GM19099 (cell line): ENCODE data around the gene IL17C.

ENCODE experiments used
- POLR2A ChIP-seq: IDR thresholded peaks from 3 replicates; pipeline ENCODE4 v1.6.1; 2011; ENCODE audit warnings: low read depth; ENCODE audit not compliant: insufficient read length; ENCODE audit errors: extremely low read depth

Gene IL17C

DNA sequence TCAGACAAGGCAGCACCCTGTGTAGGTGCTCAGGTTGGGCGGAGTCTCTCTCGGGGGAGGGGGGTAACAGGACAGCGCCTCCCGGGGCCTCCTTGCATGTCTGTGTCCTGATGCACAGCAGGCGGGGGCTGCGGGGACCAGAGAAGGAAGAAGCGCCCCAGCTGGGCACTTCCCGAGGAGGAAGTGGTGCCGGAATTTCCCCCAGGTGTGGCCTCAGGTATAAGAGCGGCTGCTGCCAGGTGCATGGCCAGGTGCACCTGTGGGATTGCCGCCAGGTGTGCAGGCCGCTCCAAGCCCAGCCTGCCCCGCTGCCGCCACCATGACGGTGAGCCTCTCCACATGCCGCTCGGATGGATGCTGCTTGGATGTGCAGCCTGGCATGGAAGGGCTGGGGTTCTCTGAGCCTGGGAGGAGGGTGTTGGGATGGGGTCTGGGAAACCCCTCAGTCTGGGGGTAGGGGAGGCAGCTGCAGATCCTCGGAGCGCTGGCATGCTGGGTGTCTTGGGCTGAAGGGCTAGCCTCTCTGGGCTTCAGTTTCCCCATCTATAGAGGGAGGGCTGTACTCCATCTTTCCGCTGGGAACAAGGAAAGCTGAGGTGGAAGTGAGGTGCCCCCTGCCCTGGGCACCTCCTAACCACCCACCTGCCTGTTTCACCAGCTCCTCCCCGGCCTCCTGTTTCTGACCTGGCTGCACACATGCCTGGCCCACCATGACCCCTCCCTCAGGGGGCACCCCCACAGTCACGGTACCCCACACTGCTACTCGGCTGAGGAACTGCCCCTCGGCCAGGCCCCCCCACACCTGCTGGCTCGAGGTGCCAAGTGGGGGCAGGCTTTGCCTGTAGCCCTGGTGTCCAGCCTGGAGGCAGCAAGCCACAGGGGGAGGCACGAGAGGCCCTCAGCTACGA, at the start of gene IL17C:
Gene IL17C (plus strand): TSS at position 250 of the 908 bp plus-strand sequence. CDS start 70 bp downstream, at position 320.
- no peak for TF ChIP-seq POLR2A

- TF ChIP-seq POLR2A = no peak
Observed at GRCh38 chr16:88588754-88589153, 49.6 kb upstream of the IL17C start.

DNA sequence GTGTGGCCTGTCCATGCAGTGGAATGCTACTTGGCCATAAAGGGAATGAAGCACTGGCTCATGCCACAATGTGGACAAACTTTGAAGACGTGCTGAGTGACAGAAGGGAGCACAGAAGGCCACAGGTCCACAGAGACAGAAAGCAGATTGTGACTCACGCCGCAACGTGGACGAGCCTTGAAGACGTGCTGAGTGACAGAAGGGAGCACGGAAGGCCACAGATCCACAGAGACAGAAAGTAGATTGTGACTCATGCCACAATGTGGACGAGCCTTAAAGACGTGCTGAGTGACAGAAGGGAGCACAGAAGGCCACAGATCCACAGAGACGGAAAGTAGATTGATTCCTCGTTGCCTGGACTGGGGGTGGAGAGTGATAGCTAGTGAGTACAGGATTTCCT, 48.9 kb upstream of the IL17C start:
- no peak for TF ChIP-seq POLR2A

- TF ChIP-seq POLR2A = no peak
Observed at GRCh38 chr16:88591577-88592021, 46.8 kb upstream of the IL17C start.

GRCh38 chr16:88593061-88593460, 45.3 kb upstream of the IL17C start:
- no peak for TF ChIP-seq POLR2A

DNA sequence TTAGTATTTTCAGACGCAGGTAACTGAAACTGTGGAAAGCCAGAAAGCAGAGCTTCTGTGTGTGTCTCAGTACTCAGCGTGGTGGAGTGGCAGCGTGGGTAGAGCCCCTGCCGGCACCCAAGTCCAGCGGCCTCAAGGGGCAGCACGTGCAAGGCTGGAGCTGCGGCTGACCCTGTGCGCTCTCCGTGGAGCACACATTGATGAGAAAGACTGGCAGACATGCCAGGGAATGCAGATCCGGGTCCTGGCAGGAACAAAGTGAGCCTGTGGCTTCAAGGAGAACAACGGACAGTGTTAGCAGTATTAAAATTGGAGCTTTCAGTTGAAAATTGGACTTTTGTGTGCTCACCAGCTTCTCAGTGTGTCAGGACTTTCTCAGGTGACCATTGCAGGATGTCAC, 44.9 kb upstream of the IL17C start:
- no peak for TF ChIP-seq POLR2A

DNA sequence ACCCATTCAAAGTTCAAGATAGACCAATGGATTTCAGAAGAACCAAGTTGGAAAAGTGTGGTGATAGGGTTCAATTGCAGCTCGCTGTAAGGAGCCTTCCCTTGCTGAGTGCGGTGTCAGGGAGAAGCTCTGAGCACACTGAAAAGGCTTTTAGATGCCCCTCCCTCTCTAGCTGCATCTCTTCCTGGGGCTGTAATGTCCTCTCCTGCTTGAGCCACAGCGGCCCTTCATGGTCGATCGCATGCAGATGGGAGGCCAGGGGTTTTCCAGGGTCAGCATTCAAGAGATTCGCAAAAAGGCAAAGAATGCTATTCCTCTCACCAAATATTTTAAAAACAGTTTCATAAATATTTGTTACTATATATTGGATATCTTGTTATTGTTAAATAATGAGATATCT, 44.5 kb upstream of the IL17C start:
- TF ChIP-seq POLR2A = no peak

DNA sequence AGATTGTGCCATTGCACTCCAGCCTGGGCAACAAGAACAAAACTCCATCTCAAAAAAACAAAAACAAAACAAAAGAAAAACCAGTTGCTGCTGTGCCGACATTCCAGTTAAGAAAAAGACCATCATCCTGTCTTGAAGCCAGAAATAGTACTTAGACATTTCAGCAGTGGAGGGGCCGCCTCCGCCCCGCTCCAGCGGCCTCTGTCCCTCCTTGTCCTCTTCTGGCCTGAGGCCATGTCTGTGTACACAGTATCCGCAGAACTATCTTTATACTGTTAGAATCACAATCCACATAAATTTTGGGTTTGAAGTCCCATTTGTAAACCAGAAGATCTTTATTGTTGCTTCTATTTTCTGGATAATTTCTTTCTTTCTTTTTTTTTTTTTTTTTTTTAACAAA, 43.3 kb upstream of the IL17C start:
- no peak for TF ChIP-seq POLR2A

GRCh38 chr16:88595921-88596320, 42.5 kb upstream of the IL17C start:
- TF ChIP-seq POLR2A = no peak

GRCh38 chr16:88596483-88596882, 41.9 kb upstream of the IL17C start:
- no peak for TF ChIP-seq POLR2A

- no peak for TF ChIP-seq POLR2A
Observed at GRCh38 chr16:88597856-88598491, 40.4 kb upstream of the IL17C start.

- no peak for TF ChIP-seq POLR2A
Observed at GRCh38 chr16:88599092-88599733, 39.2 kb upstream of the IL17C start.

GRCh38 chr16:88599825-88600538, 38.4 kb upstream of the IL17C start:
- TF ChIP-seq POLR2A = no peak

- TF ChIP-seq POLR2A = no peak
Observed at GRCh38 chr16:88600539-88600896, 37.9 kb upstream of the IL17C start.
